Measurements from ENCODE around the gene ZNF516. TPM values are rescaled to one million over a fixed set of nuclear protein-coding genes. Genes with fewer than 3 reads are reported as not detected.

ZNF516 gene
- total RNA-seq, 5 donors from 2014 or later (not counting 1 experiment from before 2014, with no cell fraction given): 22.0 to 31.8 (median 25.7) TPM

- WGBS (ENCODE audit: insufficient coverage): 95% methylated on average over 7 of the region's 7 CpGs
- no peaks in the 10 kb centered on the region for H3K36me3 Mint-ChIP-seq
Measured at GRCh38 chr18:76422838-76423237, 72.2 kb downstream of the ZNF516 start.

DNA sequence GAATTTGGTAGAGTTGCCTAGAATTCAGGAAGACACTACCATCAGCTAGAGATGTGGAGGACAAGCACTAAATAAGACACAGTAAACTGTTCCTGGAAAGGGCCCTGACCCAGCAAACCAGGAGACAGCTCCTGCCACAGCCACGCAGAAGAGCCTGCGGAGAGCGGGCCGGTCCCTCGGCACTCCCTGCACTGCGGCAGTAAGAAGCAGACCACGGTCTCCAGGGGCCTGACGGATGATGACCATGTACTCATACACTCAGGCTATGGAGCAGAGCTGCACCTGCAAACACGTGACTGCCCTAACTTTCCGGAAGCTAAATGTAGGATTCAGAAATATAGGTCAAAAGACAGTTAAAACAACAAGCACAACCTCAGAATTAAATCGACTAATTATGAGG is 72.9 kb downstream of the ZNF516 start:
- no peak overlapping the region for H3K27ac ChIP-seq (ENCODE audit: low read length)
- ATAC-seq (replicated peaks in 1 of 4): no peak
- no peak overlapping the region for H3K4me3 ChIP-seq (ENCODE audit: control insufficient read depth in 1 of 2, extremely low read depth in 1 of 2, low read length in 1 of 2)
- no peaks in the 10 kb centered on the region for H3K27me3 Mint-ChIP-seq
- H3K36me3 ChIP-seq (ENCODE audit: control insufficient read depth in 2 of 2, extremely low read depth in 1 of 2, insufficient read depth in 1 of 2, low read length in 1 of 2): no peaks in the 10 kb centered on the region
- 94% methylated on average over 8 of the region's 11 CpGs for WGBS (ENCODE audit: insufficient coverage)
- POLR2A ChIA-PET: no interaction called here
- H3K36me3 Mint-ChIP-seq: no peaks in the 10 kb centered on the region
- no peak overlapping the region for H3K27ac Mint-ChIP-seq
- peaks cover 0 to 2% of the 10 kb centered on the region in 2 experiments for H3K4me1 ChIP-seq (ENCODE audit: control insufficient read depth in 1 of 2, extremely low read depth in 1 of 2, insufficient read depth in 2 of 2, low read length in 2 of 2)
- DNase-seq: no peak
- CTCF ChIA-PET: no interaction called here
- H3K27me3 ChIP-seq (replicated peaks in 1 of 2; ENCODE audit: control insufficient read depth in 2 of 2, extremely low read depth in 1 of 2, insufficient read depth in 2 of 2, low read length in 1 of 2): peaks cover 0 to 12% of the 10 kb centered on the region in 2 experiments
- peaks cover 33 to 36% (median 34%) of the 10 kb centered on the region in 3 donors for H3K4me1 Mint-ChIP-seq
- H3K9me3 ChIP-seq: no peaks in the 10 kb centered on the region
- H3K9me3 Mint-ChIP-seq: no peaks in the 10 kb centered on the region
- H3K4me3 Mint-ChIP-seq: no peak overlapping the region

More at GRCh38 chr18:76422838-76423237, 72.2 kb downstream of the ZNF516 start:
- Histone ChIP-seq H3K27ac (ENCODE audit: low read length) (no peak overlapping the region), H3K4me3 (ENCODE audit: control insufficient read depth in 1 of 2, extremely low read depth in 1 of 2, low read length in 1 of 2) (no peak overlapping the region), H3K27me3 (replicated peaks in 1 of 2; ENCODE audit: control insufficient read depth in 2 of 2, extremely low read depth in 1 of 2, insufficient read depth in 2 of 2, low read length in 1 of 2) (peaks cover 0 to 12% of the 10 kb centered on the region in 2 experiments), H3K36me3 (ENCODE audit: control insufficient read depth in 2 of 2, extremely low read depth in 1 of 2, insufficient read depth in 1 of 2, low read length in 1 of 2) (no peaks in the 10 kb centered on the region), H3K9me3 (no peaks in the 10 kb centered on the region), H3K4me1 (ENCODE audit: control insufficient read depth in 1 of 2, extremely low read depth in 1 of 2, insufficient read depth in 2 of 2, low read length in 2 of 2) (peaks cover 0 to 2% of the 10 kb centered on the region in 2 experiments)
- H3K4me1 Mint-ChIP-seq: peaks cover 38 to 40% (median 39%) of the 10 kb centered on the region in 3 donors
- DNase-seq (no peak), ATAC-seq (replicated peaks in 1 of 4) (no peak)
- ChIA-PET CTCF (interaction anchor here in 1 of 2 donors (0.5 kb wide), 1 partner anchor 91 kb away, joined by 3 read pairs; no protein-coding TSS in a partner anchor), POLR2A (no interaction called here)
- H3K27me3 Mint-ChIP-seq: no peaks in the 10 kb centered on the region
- no peak overlapping the region for H3K27ac Mint-ChIP-seq
- H3K4me3 Mint-ChIP-seq: no peak overlapping the region
- no peaks in the 10 kb centered on the region for H3K9me3 Mint-ChIP-seq

- no CpG with 5 or more reads among the region's 3 CpGs for WGBS (ENCODE audit: insufficient coverage)
- DNase-seq: no peak
- H3K36me3 ChIP-seq (ENCODE audit: control insufficient read depth in 2 of 2, extremely low read depth in 1 of 2, insufficient read depth in 1 of 2, low read length in 1 of 2): no peaks in the 10 kb centered on the region
- CTCF ChIA-PET: no interaction called here
- no peak overlapping the region for H3K27ac ChIP-seq (ENCODE audit: low read length)
- Mint-ChIP-seq H3K9me3 (no peaks in the 10 kb centered on the region), H3K4me1 (peaks cover 33 to 40% (median 38%) of the 10 kb centered on the region in 3 donors), H3K36me3 (no peaks in the 10 kb centered on the region), H3K27me3 (no peaks in the 10 kb centered on the region), H3K4me3 (no peak overlapping the region), H3K27ac (no peak overlapping the region)
- peaks cover 0 to 9% of the 10 kb centered on the region in 2 experiments for H3K27me3 ChIP-seq (replicated peaks in 1 of 2; ENCODE audit: control insufficient read depth in 2 of 2, extremely low read depth in 1 of 2, insufficient read depth in 2 of 2, low read length in 1 of 2)
- peaks cover 0 to 2% of the 10 kb centered on the region in 2 experiments for H3K4me1 ChIP-seq (ENCODE audit: control insufficient read depth in 1 of 2, extremely low read depth in 1 of 2, insufficient read depth in 2 of 2, low read length in 2 of 2)
- POLR2A ChIA-PET: no interaction called here
- H3K4me3 ChIP-seq (ENCODE audit: control insufficient read depth in 1 of 2, extremely low read depth in 1 of 2, low read length in 1 of 2): no peak overlapping the region
- no peak for ATAC-seq (replicated peaks in 1 of 4)
- no peaks in the 10 kb centered on the region for H3K9me3 ChIP-seq
Measured at GRCh38 chr18:76421685-76422078, 73.4 kb downstream of the ZNF516 start.

- Histone ChIP-seq H3K9me3 (no peaks in the 10 kb centered on the region), H3K4me1 (ENCODE audit: control insufficient read depth in 1 of 2, extremely low read depth in 1 of 2, insufficient read depth in 2 of 2, low read length in 2 of 2) (peaks cover 0 to 2% of the 10 kb centered on the region in 2 experiments), H3K36me3 (ENCODE audit: control insufficient read depth in 2 of 2, extremely low read depth in 1 of 2, insufficient read depth in 1 of 2, low read length in 1 of 2) (no peaks in the 10 kb centered on the region), H3K27ac (ENCODE audit: low read length) (no peak overlapping the region), H3K4me3 (ENCODE audit: control insufficient read depth in 1 of 2, extremely low read depth in 1 of 2, low read length in 1 of 2) (no peak overlapping the region), H3K27me3 (replicated peaks in 1 of 2; ENCODE audit: control insufficient read depth in 2 of 2, extremely low read depth in 1 of 2, insufficient read depth in 2 of 2, low read length in 1 of 2) (peaks cover 0 to 8% of the 10 kb centered on the region in 2 experiments)
- Mint-ChIP-seq H3K4me1 (peaks cover 28 to 38% (median 37%) of the 10 kb centered on the region in 3 donors), H3K27me3 (no peaks in the 10 kb centered on the region), H3K36me3 (no peaks in the 10 kb centered on the region), H3K4me3 (no peak overlapping the region), H3K27ac (no peak overlapping the region), H3K9me3 (no peaks in the 10 kb centered on the region)
- ChIA-PET CTCF (no interaction called here), POLR2A (no interaction called here)
- no peak for DNase-seq
- WGBS (ENCODE audit: insufficient coverage): 73% methylated on average over 9 of the region's 13 CpGs
- no peak for ATAC-seq (replicated peaks in 1 of 4)
Measured at GRCh38 chr18:76420898-76421684, 74.0 kb downstream of the ZNF516 start.

DNA sequence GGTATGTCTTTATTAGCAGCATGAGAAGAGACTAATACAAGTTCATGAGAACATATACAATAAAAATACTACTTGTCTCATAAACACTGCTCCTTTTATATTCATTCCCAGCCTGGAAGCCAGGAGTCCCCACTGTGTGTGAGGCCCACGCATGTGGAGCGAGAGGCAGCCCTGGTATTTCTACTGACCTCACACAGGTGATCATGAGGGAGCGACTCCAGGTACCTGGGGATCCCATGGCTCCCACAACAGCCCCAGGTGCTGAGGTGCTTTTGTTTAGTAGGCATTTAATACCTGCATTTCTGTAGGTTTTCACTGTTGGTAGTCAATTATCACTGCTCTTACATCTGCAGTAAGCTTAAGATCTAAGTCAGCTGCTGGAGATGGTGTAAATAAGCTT is 75.2 kb downstream of the ZNF516 start:
- H3K36me3 ChIP-seq (ENCODE audit: control insufficient read depth in 2 of 2, extremely low read depth in 1 of 2, insufficient read depth in 1 of 2, low read length in 1 of 2): no peaks in the 10 kb centered on the region
- H3K4me1 ChIP-seq (ENCODE audit: control insufficient read depth in 1 of 2, extremely low read depth in 1 of 2, insufficient read depth in 2 of 2, low read length in 2 of 2): no peaks in the 10 kb centered on the region
- H3K27ac ChIP-seq (ENCODE audit: low read length): no peak overlapping the region
- Mint-ChIP-seq H3K4me3 (no peak overlapping the region), H3K9me3 (no peaks in the 10 kb centered on the region), H3K36me3 (no peaks in the 10 kb centered on the region), H3K4me1 (peaks cover 26 to 33% (median 28%) of the 10 kb centered on the region in 3 donors), H3K27ac (no peak overlapping the region), H3K27me3 (no peaks in the 10 kb centered on the region)
- no peak overlapping the region for H3K4me3 ChIP-seq (ENCODE audit: control insufficient read depth in 1 of 2, extremely low read depth in 1 of 2, low read length in 1 of 2)
- ATAC-seq (replicated peaks in 1 of 4) (no peak), DNase-seq (no peak)
- H3K9me3 ChIP-seq: no peaks in the 10 kb centered on the region
- WGBS (ENCODE audit: insufficient coverage): 80% methylated on average over 2 of the region's 3 CpGs
- peaks cover 0 to 8% of the 10 kb centered on the region in 2 experiments for H3K27me3 ChIP-seq (replicated peaks in 1 of 2; ENCODE audit: control insufficient read depth in 2 of 2, extremely low read depth in 1 of 2, insufficient read depth in 2 of 2, low read length in 1 of 2)
- ChIA-PET POLR2A (no interaction called here), CTCF (no interaction called here)

DNA sequence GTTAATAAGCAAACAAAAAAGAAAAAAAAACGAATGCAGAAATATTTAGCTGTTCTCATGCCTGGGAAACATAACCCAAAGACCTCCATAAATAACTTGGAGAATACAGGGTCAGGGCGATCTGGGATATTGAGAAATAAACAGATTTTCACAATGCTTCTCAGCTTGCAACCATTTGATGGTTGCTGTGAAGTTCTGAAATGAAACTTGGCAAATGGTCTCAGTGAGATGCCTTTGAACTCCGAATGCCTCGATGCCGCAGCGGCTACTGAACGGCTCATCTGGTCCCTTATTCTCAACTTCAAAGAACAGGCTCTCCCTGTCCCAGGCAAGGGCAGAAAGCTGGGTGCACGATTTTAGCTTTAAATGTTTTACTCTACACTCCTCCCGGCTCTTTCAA is 78.1 kb downstream of the ZNF516 start:
- CTCF ChIA-PET: no interaction called here
- no peak overlapping the region for H3K4me3 ChIP-seq (ENCODE audit: control insufficient read depth in 1 of 2, extremely low read depth in 1 of 2, low read length in 1 of 2)
- H3K27me3 ChIP-seq (replicated peaks in 1 of 2; ENCODE audit: control insufficient read depth in 2 of 2, extremely low read depth in 1 of 2, insufficient read depth in 2 of 2, low read length in 1 of 2): peaks cover 0 to 8% of the 10 kb centered on the region in 2 experiments
- H3K4me1 ChIP-seq (ENCODE audit: control insufficient read depth in 1 of 2, extremely low read depth in 1 of 2, insufficient read depth in 2 of 2, low read length in 2 of 2): no peaks in the 10 kb centered on the region
- H3K27ac ChIP-seq (ENCODE audit: low read length): no peak overlapping the region
- Mint-ChIP-seq H3K36me3 (peaks cover 3% of the 10 kb centered on the region), H3K4me1 (peaks cover 23 to 34% (median 24%) of the 10 kb centered on the region in 3 donors), H3K27me3 (no peaks in the 10 kb centered on the region), H3K27ac (no peak overlapping the region), H3K4me3 (no peak overlapping the region), H3K9me3 (no peaks in the 10 kb centered on the region)
- POLR2A ChIA-PET: no interaction called here
- no peaks in the 10 kb centered on the region for H3K9me3 ChIP-seq
- ATAC-seq (replicated peaks in 1 of 4) (no peak), DNase-seq (no peak)
- 85% methylated on average over 7 of the region's 9 CpGs for WGBS (ENCODE audit: insufficient coverage)
- H3K36me3 ChIP-seq (ENCODE audit: control insufficient read depth in 2 of 2, extremely low read depth in 1 of 2, insufficient read depth in 1 of 2, low read length in 1 of 2): no peaks in the 10 kb centered on the region

All from T-cell (primary cell).